Mesothelial cell of epicardium (in vitro differentiated cells): ENCODE data around the gene CCDC152. TPM values are rescaled to one million over a fixed set of nuclear protein-coding genes. Genes with fewer than 3 reads are reported as not detected.

Experiments used
- DNase-seq, 2 experiments: peaks; one replicate each; pipeline ENCODE4 v3.0.0; 2021; ENCODE audit warnings: low spot score in 2 of 2; ENCODE audit not compliant: unreplicated experiment in 2 of 2
- H3K27ac Mint-ChIP-seq: 2 replicates; pipeline ENCODE4 v1.8.0; 2021; ENCODE audit warnings: mixed read lengths
- H3K27me3 Mint-ChIP-seq: 2 replicates; pipeline ENCODE4 v1.8.0; 2021; ENCODE audit warnings: low read depth, mixed read lengths
- H3K36me3 Mint-ChIP-seq: 2 replicates; pipeline ENCODE4 v1.8.0; 2021; ENCODE audit warnings: mixed read lengths
- H3K4me1 Mint-ChIP-seq: 2 replicates; pipeline ENCODE4 v1.8.0; 2021; ENCODE audit warnings: mixed read lengths
- H3K4me3 Mint-ChIP-seq: 2 replicates; pipeline ENCODE4 v1.8.0; 2021; ENCODE audit warnings: mild to moderate bottlenecking, moderate library complexity, mixed read lengths
- H3K9me3 Mint-ChIP-seq: 2 replicates; pipeline ENCODE4 v1.8.0; 2021; ENCODE audit warnings: mixed read lengths
- total RNA-seq: library from RNA; stranded (reverse); gene quantifications from 3 replicates; pipeline ENCODE4 v1.2.1, GENCODE V29; 2021
- TF ChIP-seq, protein P1 (sequence below): fragments of 200-600 bp; sonication (generic); IDR thresholded peaks from one replicate; pipeline ENCODE4 v1.5.0; 2021; ENCODE audit warnings: antibody characterized with exemption; ENCODE audit not compliant: unreplicated experiment

Gene CCDC152
- total RNA-seq, 1 donor from 2014 or later = not detected

- Mint-ChIP-seq H3K27ac (no peak overlapping the region), H3K9me3 (no peaks in the 10 kb centered on the region), H3K4me1 (peaks cover 13% of the 10 kb centered on the region), H3K36me3 (peaks cover 32% of the 10 kb centered on the region), H3K27me3 (no peaks in the 10 kb centered on the region), H3K4me3 (no peak overlapping the region)
- TF ChIP-seq, protein P1, sequence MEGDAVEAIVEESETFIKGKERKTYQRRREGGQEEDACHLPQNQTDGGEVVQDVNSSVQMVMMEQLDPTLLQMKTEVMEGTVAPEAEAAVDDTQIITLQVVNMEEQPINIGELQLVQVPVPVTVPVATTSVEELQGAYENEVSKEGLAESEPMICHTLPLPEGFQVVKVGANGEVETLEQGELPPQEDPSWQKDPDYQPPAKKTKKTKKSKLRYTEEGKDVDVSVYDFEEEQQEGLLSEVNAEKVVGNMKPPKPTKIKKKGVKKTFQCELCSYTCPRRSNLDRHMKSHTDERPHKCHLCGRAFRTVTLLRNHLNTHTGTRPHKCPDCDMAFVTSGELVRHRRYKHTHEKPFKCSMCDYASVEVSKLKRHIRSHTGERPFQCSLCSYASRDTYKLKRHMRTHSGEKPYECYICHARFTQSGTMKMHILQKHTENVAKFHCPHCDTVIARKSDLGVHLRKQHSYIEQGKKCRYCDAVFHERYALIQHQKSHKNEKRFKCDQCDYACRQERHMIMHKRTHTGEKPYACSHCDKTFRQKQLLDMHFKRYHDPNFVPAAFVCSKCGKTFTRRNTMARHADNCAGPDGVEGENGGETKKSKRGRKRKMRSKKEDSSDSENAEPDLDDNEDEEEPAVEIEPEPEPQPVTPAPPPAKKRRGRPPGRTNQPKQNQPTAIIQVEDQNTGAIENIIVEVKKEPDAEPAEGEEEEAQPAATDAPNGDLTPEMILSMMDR = no peak
- no peak for DNase-seq
Measured at GRCh38 chr5:42804717-42805339, 48.2 kb downstream of the CCDC152 start.

DNA sequence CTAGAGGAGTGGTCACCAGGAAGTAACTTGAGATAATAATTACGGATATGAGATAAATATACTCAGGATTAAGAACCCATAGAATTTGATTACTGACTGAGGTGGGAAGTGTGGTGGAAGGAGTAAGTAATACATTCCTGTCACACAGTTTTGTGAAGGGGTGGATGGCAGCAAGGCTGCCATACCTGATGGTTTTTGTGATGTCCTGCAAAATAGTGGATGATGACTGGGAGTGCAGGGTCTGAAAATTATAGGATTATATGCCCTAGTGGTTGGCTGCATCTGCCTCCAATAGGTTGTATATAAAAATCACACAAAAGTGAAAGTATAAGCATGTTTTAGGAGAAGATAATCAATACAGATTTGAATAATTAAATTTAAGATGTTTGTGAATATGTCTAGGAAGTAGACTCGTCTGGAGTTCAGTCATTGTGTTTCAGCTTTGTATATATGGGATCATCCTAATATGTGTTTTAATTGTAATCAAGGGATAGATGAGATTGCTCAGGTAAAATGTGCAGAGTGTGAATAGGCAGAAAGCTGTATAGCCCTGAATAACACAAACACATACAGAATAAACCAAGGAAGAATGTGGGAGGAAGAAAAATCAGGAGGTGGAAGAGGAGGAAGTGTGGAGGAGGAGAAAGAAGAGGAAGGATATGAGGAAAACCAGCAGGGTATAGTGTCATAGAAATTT is 49.5 kb downstream of the CCDC152 start:
- TF ChIP-seq, protein P1 = no peak
- H3K27ac Mint-ChIP-seq = no peak overlapping the region
- peaks cover 21% of the 10 kb centered on the region for H3K4me1 Mint-ChIP-seq
- DNase-seq = no peak
- H3K9me3 Mint-ChIP-seq = no peaks in the 10 kb centered on the region
- H3K36me3 Mint-ChIP-seq = peaks cover 24% of the 10 kb centered on the region
- no peaks in the 10 kb centered on the region for H3K27me3 Mint-ChIP-seq
- H3K4me3 Mint-ChIP-seq = no peak overlapping the region

DNA sequence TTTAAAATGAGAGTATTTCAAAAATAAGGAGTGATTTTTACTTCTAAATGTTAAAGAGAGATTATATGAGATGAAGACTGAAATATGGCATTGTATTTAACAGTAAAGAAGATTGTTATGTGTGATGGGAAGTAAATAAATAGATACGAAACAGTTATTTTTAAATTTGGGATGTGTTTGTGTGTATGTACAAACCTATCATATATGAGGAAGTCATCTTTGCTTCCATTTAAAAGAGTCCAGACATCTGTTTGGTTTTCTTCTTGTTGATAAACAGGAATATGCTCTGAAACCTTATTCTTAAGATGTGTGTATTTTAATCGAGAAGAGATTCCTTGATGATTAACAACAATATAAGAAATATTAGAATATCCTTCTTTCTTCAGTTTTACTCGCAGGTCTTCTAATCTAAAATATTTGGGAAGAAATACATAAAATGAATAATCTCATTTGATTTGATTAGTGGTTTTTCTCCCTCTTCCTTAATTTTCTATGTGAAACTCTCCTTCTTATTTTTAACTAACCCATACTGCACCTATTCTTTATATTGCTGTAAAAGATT is 50.2 kb downstream of the CCDC152 start:
- H3K4me3 Mint-ChIP-seq = no peak overlapping the region
- H3K27ac Mint-ChIP-seq = no peak overlapping the region
- H3K27me3 Mint-ChIP-seq = no peaks in the 10 kb centered on the region
- H3K9me3 Mint-ChIP-seq = no peaks in the 10 kb centered on the region
- H3K4me1 Mint-ChIP-seq = peaks cover 26% of the 10 kb centered on the region
- TF ChIP-seq, protein P1 = no peak
- peaks cover 20% of the 10 kb centered on the region for H3K36me3 Mint-ChIP-seq
- no peak for DNase-seq

DNA sequence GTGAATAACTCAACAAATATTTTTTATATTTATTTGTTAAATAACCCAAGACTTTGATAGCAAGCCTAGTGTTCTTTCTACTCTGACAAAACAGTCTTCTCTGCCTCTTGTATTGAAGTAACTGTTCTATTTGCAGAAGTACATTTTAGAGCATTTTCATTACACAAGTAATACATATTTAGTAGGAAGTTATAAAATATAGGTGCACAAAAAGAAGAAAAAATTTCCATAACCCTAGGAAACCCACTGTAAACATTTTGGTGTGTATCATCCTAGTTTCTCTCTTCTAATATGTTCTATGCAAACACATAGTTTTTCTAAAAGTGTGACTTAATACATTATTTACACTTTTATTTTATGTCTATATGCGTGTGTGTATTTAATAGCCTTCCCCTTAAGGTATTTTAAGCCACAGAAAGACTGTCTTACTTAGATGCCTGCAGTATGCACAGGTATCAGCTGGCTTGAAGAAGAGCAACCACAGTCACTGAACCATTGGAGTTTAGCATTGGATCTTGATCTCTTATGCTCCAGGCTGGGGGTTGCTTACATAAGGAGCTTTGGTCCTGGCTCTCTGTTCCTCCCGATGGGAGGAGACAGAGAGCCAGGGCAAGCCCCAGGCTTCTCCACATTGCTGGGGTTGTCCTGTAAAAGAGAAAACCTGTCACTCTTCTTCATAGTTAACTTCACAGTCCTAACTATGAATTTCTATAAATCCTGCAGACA is 51.3 kb downstream of the CCDC152 start:
- H3K27me3 Mint-ChIP-seq = no peaks in the 10 kb centered on the region
- DNase-seq = no peak
- no peaks in the 10 kb centered on the region for H3K9me3 Mint-ChIP-seq
- no peak overlapping the region for H3K27ac Mint-ChIP-seq
- H3K36me3 Mint-ChIP-seq = peaks cover 18% of the 10 kb centered on the region
- no peak overlapping the region for H3K4me3 Mint-ChIP-seq
- peaks cover 36% of the 10 kb centered on the region for H3K4me1 Mint-ChIP-seq
- TF ChIP-seq, protein P1 = no peak

DNA sequence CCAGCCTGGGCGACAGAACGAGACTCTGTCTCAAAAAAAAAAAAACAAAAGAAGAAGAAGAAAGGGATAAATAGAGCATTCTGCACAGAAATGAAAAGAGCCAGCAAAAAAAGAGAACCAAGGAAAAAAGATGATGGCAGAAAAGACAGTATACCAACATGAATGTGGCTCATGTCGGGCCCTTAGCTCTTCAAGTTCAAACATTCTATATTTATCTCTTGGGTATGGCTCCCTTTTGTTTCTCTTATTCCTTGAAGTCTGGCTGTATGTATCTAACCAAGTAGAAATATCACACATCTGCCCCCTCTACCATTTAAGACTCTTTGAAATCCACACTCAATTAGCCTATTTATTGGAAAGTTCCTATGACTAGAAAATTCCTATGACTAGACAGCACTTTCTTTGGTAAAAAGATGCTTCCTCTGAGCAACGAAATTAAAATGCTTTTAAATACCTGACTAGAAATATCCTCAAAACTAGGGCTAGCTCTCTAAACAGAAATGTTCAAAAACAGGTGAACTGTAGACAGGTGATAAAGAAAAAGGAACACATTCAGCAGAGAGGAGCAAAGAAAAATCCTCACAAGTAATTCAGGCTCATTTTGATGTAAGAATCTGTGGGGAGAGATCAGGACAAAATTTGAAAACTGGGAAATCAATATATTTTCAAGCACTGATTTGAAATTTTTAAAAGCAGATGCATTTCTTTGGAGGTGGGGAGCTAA is 52.4 kb downstream of the CCDC152 start:
- H3K27ac Mint-ChIP-seq = peak overlapping the region; percentile 13
- H3K4me1 Mint-ChIP-seq = peaks cover 43% of the 10 kb centered on the region
- peak overlapping the region; percentile 46 for H3K4me3 Mint-ChIP-seq
- TF ChIP-seq, protein P1 = no peak
- no peaks in the 10 kb centered on the region for H3K27me3 Mint-ChIP-seq
- peaks cover 15% of the 10 kb centered on the region for H3K36me3 Mint-ChIP-seq
- H3K9me3 Mint-ChIP-seq = no peaks in the 10 kb centered on the region
- no peak for DNase-seq
